HepG2 (cell line): Measurements from ENCODE around the gene AKT2. TPM values are rescaled to one million over a fixed set of nuclear protein-coding genes. Genes with fewer than 3 reads are reported as not detected.

Experiments used
- ELF4 ChIP-seq: sonication (generic); formaldehyde crosslinking; IDR thresholded peaks from 2 replicates; pipeline ENCODE4 v1.5.0; 2020; ENCODE audit warnings: missing genetic modification reagents, mild to moderate bottlenecking, moderate library complexity, borderline replicate concordance
- IRX3 ChIP-seq: sonication (generic); formaldehyde crosslinking; IDR thresholded peaks from 2 replicates; pipeline ENCODE4 v1.8.1; 2023; ENCODE audit warnings: mild to moderate bottlenecking, low read depth, missing genetic modification reagents, borderline replicate concordance
- MBNL3 ChIP-seq: fragments of 250-450 bp; sonication (Bioruptor Pico); conservative IDR thresholded peaks from 2 replicates; pipeline ENCODE4 v1.8.0; 2022; ENCODE audit warnings: mild to moderate bottlenecking, inconsistent platforms
- MEIS2 ChIP-seq: sonication (generic); formaldehyde crosslinking; IDR thresholded peaks from 2 replicates; pipeline ENCODE4 v1.9.0; 2021; ENCODE audit warnings: mild to moderate bottlenecking, missing genetic modification reagents
- NFIB ChIP-seq: sonication (generic); formaldehyde crosslinking; IDR thresholded peaks from 2 replicates; pipeline ENCODE4 v1.9.0; 2021; ENCODE audit warnings: missing genetic modification reagents, mild to moderate bottlenecking, borderline replicate concordance
- PHF20 ChIP-seq: sonication (generic); formaldehyde crosslinking; IDR thresholded peaks from 2 replicates; pipeline ENCODE4 v1.5.0; 2020; ENCODE audit warnings: mild to moderate bottlenecking, missing genetic modification reagents
- PHF8 ChIP-seq: sonication (generic); formaldehyde crosslinking; IDR thresholded peaks from 2 replicates; pipeline ENCODE4 v1.5.0; 2020; ENCODE audit warnings: missing genetic modification reagents
- TOPORS ChIP-seq: sonication (generic); formaldehyde crosslinking; IDR thresholded peaks from 2 replicates; pipeline ENCODE4 v1.8.0; 2023; ENCODE audit warnings: mild to moderate bottlenecking, missing genetic modification reagents
- ZBTB1 ChIP-seq: sonication (generic); formaldehyde crosslinking; IDR thresholded peaks from 2 replicates; pipeline ENCODE4 v1.4.0; 2020; ENCODE audit warnings: missing genetic modification reagents, borderline replicate concordance
- ZBTB7A ChIP-seq: sonication (generic); formaldehyde crosslinking; IDR thresholded peaks from 2 replicates; pipeline ENCODE4 v1.8.0; 2022; ENCODE audit warnings: mild to moderate bottlenecking, missing genetic modification reagents
- ZEB1 ChIP-seq: IDR thresholded peaks from 2 replicates; pipeline ENCODE4 v1.6.1; 2012; ENCODE audit warnings: mild to moderate bottlenecking, low read depth, inconsistent platforms; ENCODE audit not compliant: insufficient replicate concordance
- ZFX ChIP-seq: sonication (generic); formaldehyde crosslinking; IDR thresholded peaks from 2 replicates; pipeline ENCODE4 v1.4.0; 2020; ENCODE audit warnings: mild to moderate bottlenecking, low read depth, missing genetic modification reagents, moderate library complexity
- ZNF33B ChIP-seq: sonication (generic); formaldehyde crosslinking; IDR thresholded peaks from 2 replicates; pipeline ENCODE4 v1.5.1; 2020; ENCODE audit warnings: mild to moderate bottlenecking, missing genetic modification reagents
- ZNF34 ChIP-seq: sonication (generic); formaldehyde crosslinking; IDR thresholded peaks from 2 replicates; pipeline ENCODE4 v1.4.0; 2020; ENCODE audit warnings: mild to moderate bottlenecking, missing genetic modification reagents, borderline replicate concordance
- ZNF670 ChIP-seq: sonication (generic); formaldehyde crosslinking; IDR thresholded peaks from 2 replicates; pipeline ENCODE4 v1.8.0; 2022; ENCODE audit warnings: mild to moderate bottlenecking, missing genetic modification reagents, borderline replicate concordance
- polyA plus RNA-seq, 8 experiments: library from polyadenylated mRNA; depleted of rRNA in 3 of 8; stranded (reverse) in 7 of 8; unstranded in 1 of 8; fragments of >200 nt; fragmentation: Illumina TruSeq in 4 of 8; extraction: Trizol in 4 of 8; gene quantifications; 2 replicates each; pipeline versions ENCODE4 v1.2.1 to v1.2.3, GENCODE V29; 2011 to 2016; ENCODE audit warnings: low read depth in 4 of 8, missing spikeins in 1 of 8, mixed read lengths in 1 of 8; ENCODE audit not compliant: insufficient read depth in 1 of 8
- total RNA-seq, 5 experiments: library from RNA; depleted of rRNA; stranded (reverse); fragments of >200 nt; fragmentation: Illumina TruSeq; extraction: Trizol; gene quantifications; 2 replicates each; pipeline ENCODE4 v1.2.3, GENCODE V29; 2016; ENCODE audit warnings: low read depth in 1 of 5
- TF ChIP-seq, protein P1 (sequence below): sonication (generic); formaldehyde crosslinking; IDR thresholded peaks from 2 replicates; pipeline ENCODE4 v1.5.1; 2020; ENCODE audit warnings: missing genetic modification reagents, mild to moderate bottlenecking, borderline replicate concordance
- TF ChIP-seq, protein P2 (sequence below): sonication (generic); formaldehyde crosslinking; IDR thresholded peaks from 2 replicates; pipeline ENCODE4 v1.8.0; 2022; ENCODE audit warnings: mild to moderate bottlenecking, missing genetic modification reagents, borderline replicate concordance
- TF ChIP-seq, protein P3 (sequence below): conservative IDR thresholded peaks from 2 replicates; pipeline ENCODE4 v1.6.1; 2018; ENCODE audit warnings: missing genetic modification reagents
- TF ChIP-seq, protein P4 (sequence below): sonication (generic); formaldehyde crosslinking; conservative IDR thresholded peaks from 2 replicates; pipeline ENCODE4 v1.8.1; 2023; ENCODE audit warnings: missing genetic modification reagents
- TF ChIP-seq, protein P5 (sequence below): sonication (generic); formaldehyde crosslinking; IDR thresholded peaks from 2 replicates; pipeline ENCODE4 v1.9.0; 2022; ENCODE audit warnings: missing genetic modification reagents, mild to moderate bottlenecking, borderline replicate concordance

AKT2 gene
- total and polyA plus RNA-seq, 2 of the 13 experiments (the other 11 are each of a cell fraction or from before 2014, with no cell fraction given) = 82.1 to 173 TPM

DNA sequence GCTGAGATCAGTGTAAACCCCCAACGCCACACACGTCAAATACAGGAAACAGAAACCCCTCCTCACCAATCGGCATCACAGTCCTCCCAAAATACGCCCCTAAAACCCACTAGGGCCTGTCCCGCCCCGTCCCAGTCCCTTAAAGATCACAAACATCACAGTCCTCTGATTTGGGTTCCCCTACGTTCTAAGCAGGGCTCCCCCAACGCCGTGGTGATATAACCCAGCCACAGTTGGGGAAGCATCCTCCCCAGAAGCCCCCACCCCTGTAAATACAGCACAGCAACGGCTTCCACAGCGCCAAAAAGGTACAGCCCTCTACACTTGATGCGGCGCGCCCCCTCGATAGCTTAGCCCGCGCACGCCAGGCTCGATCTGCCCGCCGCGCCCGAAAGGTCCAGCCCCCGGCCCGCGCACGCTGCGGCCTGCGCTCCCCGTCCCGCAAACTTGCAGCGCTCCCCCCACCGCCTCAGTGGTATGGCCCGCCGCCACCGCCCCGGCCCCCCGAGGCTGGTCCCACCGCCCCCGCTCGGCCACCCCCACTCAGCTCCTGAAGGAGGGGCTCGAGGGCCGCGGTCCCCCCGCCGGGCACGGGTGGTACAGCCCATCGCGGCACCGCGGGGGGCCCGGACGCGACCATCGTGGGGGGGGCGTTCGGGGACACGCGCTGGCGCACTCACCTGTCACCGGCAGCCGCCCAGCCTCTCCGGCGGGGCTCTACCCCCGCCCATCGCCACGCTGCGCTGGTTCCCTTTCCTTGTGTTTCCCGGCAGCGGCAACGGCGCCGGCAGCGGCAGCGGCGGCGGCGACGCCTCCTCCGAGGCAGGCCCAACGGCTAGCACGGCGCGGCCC is at the start of gene AKT2 (continued):
- TF ChIP-seq, protein P1, sequence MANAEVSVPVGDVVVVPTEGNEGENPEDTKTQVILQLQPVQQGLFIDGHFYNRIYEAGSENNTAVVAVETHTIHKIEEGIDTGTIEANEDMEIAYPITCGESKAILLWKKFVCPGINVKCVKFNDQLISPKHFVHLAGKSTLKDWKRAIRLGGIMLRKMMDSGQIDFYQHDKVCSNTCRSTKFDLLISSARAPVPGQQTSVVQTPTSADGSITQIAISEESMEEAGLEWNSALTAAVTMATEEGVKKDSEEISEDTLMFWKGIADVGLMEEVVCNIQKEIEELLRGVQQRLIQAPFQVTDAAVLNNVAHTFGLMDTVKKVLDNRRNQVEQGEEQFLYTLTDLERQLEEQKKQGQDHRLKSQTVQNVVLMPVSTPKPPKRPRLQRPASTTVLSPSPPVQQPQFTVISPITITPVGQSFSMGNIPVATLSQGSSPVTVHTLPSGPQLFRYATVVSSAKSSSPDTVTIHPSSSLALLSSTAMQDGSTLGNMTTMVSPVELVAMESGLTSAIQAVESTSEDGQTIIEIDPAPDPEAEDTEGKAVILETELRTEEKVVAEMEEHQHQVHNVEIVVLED (CRISPR knock-in tag) = 0 out of 2 replicates have a peak, but pooled peaks have one; percentile 34
- TF ChIP-seq, protein P2, sequence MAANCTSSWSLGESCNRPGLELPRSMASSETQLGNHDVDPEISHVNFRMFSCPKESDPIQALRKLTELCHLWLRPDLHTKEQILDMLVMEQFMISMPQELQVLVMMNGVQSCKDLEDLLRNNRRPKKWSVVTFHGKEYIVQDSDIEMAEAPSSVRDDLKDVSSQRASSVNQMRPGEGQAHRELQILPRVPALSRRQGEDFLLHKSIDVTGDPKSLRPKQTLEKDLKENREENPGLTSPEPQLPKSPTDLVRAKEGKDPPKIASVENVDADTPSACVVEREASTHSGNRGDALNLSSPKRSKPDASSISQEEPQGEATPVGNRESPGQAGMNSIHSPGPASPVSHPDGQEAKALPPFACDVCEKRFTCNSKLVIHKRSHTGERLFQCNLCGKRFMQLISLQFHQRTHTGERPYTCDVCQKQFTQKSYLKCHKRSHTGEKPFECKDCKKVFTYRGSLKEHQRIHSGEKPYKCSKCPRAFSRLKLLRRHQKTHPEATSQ (CRISPR knock-in tag) = 0 out of 2 replicates have a peak, but pooled peaks have one; percentile 51
- 0 out of 2 replicates have a peak, but pooled peaks have one; percentile 24 for TF ChIP-seq NFIB (CRISPR knock-in tag)
- TF ChIP-seq ZBTB7A = peak; percentile 89
- TF ChIP-seq ZFX (CRISPR knock-in tag) = peak; percentile 77
- TF ChIP-seq IRX3 = 0 out of 2 replicates have a peak, but pooled peaks have one; percentile 57
- peak; percentile 14; the same call in 1 of the 2 replicates for TF ChIP-seq PHF20 (CRISPR knock-in tag)
- TF ChIP-seq ZNF34 (CRISPR knock-in tag) = no peak
- TF ChIP-seq, protein P3, sequence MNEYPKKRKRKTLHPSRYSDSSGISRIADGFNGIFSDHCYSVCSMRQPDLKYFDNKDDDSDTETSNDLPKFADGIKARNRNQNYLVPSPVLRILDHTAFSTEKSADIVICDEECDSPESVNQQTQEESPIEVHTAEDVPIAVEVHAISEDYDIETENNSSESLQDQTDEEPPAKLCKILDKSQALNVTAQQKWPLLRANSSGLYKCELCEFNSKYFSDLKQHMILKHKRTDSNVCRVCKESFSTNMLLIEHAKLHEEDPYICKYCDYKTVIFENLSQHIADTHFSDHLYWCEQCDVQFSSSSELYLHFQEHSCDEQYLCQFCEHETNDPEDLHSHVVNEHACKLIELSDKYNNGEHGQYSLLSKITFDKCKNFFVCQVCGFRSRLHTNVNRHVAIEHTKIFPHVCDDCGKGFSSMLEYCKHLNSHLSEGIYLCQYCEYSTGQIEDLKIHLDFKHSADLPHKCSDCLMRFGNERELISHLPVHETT (CRISPR knock-in tag) = peak; percentile 61; the same call in 1 of the 2 replicates
- TF ChIP-seq ZBTB1 (CRISPR knock-in tag) = peak; percentile 67; the same call in 1 of the 2 replicates
- TF ChIP-seq TOPORS = peak; percentile 77; the same call in 1 of the 2 replicates
- no peak for TF ChIP-seq MBNL3 (CRISPR knock-in tag)
- TF ChIP-seq, protein P4, sequence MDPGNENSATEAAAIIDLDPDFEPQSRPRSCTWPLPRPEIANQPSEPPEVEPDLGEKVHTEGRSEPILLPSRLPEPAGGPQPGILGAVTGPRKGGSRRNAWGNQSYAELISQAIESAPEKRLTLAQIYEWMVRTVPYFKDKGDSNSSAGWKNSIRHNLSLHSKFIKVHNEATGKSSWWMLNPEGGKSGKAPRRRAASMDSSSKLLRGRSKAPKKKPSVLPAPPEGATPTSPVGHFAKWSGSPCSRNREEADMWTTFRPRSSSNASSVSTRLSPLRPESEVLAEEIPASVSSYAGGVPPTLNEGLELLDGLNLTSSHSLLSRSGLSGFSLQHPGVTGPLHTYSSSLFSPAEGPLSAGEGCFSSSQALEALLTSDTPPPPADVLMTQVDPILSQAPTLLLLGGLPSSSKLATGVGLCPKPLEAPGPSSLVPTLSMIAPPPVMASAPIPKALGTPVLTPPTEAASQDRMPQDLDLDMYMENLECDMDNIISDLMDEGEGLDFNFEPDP (CRISPR knock-in tag) = 0 out of 2 replicates have a peak, but pooled peaks have one; percentile 75
- 0 out of 2 replicates have a peak, but pooled peaks have one; percentile 26 for TF ChIP-seq ELF4 (CRISPR knock-in tag)
- TF ChIP-seq PHF8 (CRISPR knock-in tag) = peak; percentile 78
- TF ChIP-seq, protein P5, sequence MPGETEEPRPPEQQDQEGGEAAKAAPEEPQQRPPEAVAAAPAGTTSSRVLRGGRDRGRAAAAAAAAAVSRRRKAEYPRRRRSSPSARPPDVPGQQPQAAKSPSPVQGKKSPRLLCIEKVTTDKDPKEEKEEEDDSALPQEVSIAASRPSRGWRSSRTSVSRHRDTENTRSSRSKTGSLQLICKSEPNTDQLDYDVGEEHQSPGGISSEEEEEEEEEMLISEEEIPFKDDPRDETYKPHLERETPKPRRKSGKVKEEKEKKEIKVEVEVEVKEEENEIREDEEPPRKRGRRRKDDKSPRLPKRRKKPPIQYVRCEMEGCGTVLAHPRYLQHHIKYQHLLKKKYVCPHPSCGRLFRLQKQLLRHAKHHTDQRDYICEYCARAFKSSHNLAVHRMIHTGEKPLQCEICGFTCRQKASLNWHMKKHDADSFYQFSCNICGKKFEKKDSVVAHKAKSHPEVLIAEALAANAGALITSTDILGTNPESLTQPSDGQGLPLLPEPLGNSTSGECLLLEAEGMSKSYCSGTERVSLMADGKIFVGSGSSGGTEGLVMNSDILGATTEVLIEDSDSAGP (CRISPR knock-in tag) = no peak
- no peak for TF ChIP-seq ZEB1
- no peak for TF ChIP-seq ZNF33B
- 0 out of 2 replicates have a peak, but pooled peaks have one; percentile 9 for TF ChIP-seq ZNF670 (CRISPR knock-in tag)
- peak; percentile 76; the same call in 1 of the 2 replicates for TF ChIP-seq MEIS2 (CRISPR knock-in tag)
